Chondrocyte (in vitro differentiated cells): ENCODE measurements around the gene RPL41. TPM values are rescaled to one million over a fixed set of nuclear protein-coding genes. Genes with fewer than 3 reads are reported as not detected.

ENCODE experiments used
- DNase-seq: peaks from one replicate; pipeline ENCODE4 v3.0.0; 2021; ENCODE audit warnings: mixed read lengths, low spot score
- H3K27ac Mint-ChIP-seq: one replicate; pipeline ENCODE4 v1.8.0; 2021; ENCODE audit warnings: mild to moderate bottlenecking, moderate library complexity, mixed read lengths; ENCODE audit not compliant: unreplicated experiment
- H3K27me3 Mint-ChIP-seq: 2 replicates; pipeline ENCODE4 v1.8.0; 2021; ENCODE audit warnings: low read depth, mixed read lengths
- H3K36me3 Mint-ChIP-seq: 2 replicates; pipeline ENCODE4 v1.8.0; 2021; ENCODE audit warnings: low read depth, mixed read lengths
- H3K4me1 Mint-ChIP-seq: 2 replicates; pipeline ENCODE4 v1.8.0; 2021; ENCODE audit warnings: low read depth, mild to moderate bottlenecking, mixed read lengths
- H3K4me3 Mint-ChIP-seq: one replicate; pipeline ENCODE4 v1.8.0; 2021; ENCODE audit warnings: mild to moderate bottlenecking, moderate library complexity, mixed read lengths; ENCODE audit not compliant: unreplicated experiment
- H3K9me3 Mint-ChIP-seq: 2 replicates; pipeline ENCODE4 v1.8.0; 2021; ENCODE audit warnings: low read depth, mixed read lengths
- CTCF ChIP-seq: fragments of 200-600 bp; sonication (generic); IDR thresholded peaks from 2 replicates; pipeline ENCODE4 v1.5.0; 2021; ENCODE audit warnings: antibody characterized with exemption, mild to moderate bottlenecking, moderate library complexity
- total RNA-seq: library from RNA; stranded (reverse); gene quantifications from 3 replicates; pipeline ENCODE4 v1.2.1, GENCODE V29; 2021

Gene RPL41
- total RNA-seq, 1 donor from 2014 or later, result 2,631 TPM

GRCh38 chr12:56130876-56131275 lies 14.4 kb downstream of the RPL41 start:
- H3K36me3 Mint-ChIP-seq, result peaks cover 29% of the 10 kb centered on the region
- no peak overlapping the region for H3K4me3 Mint-ChIP-seq
- no peak overlapping the region for H3K27ac Mint-ChIP-seq
- DNase-seq, result no peak
- no peaks in the 10 kb centered on the region for H3K9me3 Mint-ChIP-seq
- no peak for TF ChIP-seq CTCF
- peaks cover 42% of the 10 kb centered on the region for H3K4me1 Mint-ChIP-seq
- H3K27me3 Mint-ChIP-seq, result no peaks in the 10 kb centered on the region

- no peak overlapping the region for H3K27ac Mint-ChIP-seq
- peaks cover 15% of the 10 kb centered on the region for H3K4me1 Mint-ChIP-seq
- H3K36me3 Mint-ChIP-seq, result peaks cover 54% of the 10 kb centered on the region
- no peaks in the 10 kb centered on the region for H3K27me3 Mint-ChIP-seq
- DNase-seq, result no peak
- TF ChIP-seq CTCF, result no peak
- no peaks in the 10 kb centered on the region for H3K9me3 Mint-ChIP-seq
- no peak overlapping the region for H3K4me3 Mint-ChIP-seq
Measured at GRCh38 chr12:56134897-56135296, 18.5 kb downstream of the RPL41 start.

GRCh38 chr12:56137853-56138571 lies 21.6 kb downstream of the RPL41 start:
- Mint-ChIP-seq H3K4me3 (no peak overlapping the region), H3K9me3 (no peaks in the 10 kb centered on the region), H3K27me3 (no peaks in the 10 kb centered on the region), H3K36me3 (peaks cover 57% of the 10 kb centered on the region), H3K27ac (no peak overlapping the region), H3K4me1 (no peaks in the 10 kb centered on the region)
- TF ChIP-seq CTCF, result no peak
- no peak for DNase-seq

GRCh38 chr12:56141946-56142784 lies 25.7 kb downstream of the RPL41 start:
- H3K27me3 Mint-ChIP-seq, result no peaks in the 10 kb centered on the region
- no peak overlapping the region for H3K4me3 Mint-ChIP-seq
- peak; percentile 52 for DNase-seq
- TF ChIP-seq CTCF, result no peak
- peaks cover 11% of the 10 kb centered on the region for H3K4me1 Mint-ChIP-seq
- no peak overlapping the region for H3K27ac Mint-ChIP-seq
- H3K9me3 Mint-ChIP-seq, result no peaks in the 10 kb centered on the region
- H3K36me3 Mint-ChIP-seq, result peaks cover 50% of the 10 kb centered on the region

- H3K4me1 Mint-ChIP-seq, result peaks cover 11% of the 10 kb centered on the region
- H3K27ac Mint-ChIP-seq, result no peak overlapping the region
- no peak overlapping the region for H3K4me3 Mint-ChIP-seq
- no peaks in the 10 kb centered on the region for H3K27me3 Mint-ChIP-seq
- no peak for TF ChIP-seq CTCF
- H3K9me3 Mint-ChIP-seq, result no peaks in the 10 kb centered on the region
- peak; percentile 24 for DNase-seq
- peaks cover 46% of the 10 kb centered on the region for H3K36me3 Mint-ChIP-seq
Measured at GRCh38 chr12:56143217-56143616, 26.8 kb downstream of the RPL41 start.
